Measurements from ENCODE around the gene TDP1.

- TF ChIP-seq, protein P1, sequence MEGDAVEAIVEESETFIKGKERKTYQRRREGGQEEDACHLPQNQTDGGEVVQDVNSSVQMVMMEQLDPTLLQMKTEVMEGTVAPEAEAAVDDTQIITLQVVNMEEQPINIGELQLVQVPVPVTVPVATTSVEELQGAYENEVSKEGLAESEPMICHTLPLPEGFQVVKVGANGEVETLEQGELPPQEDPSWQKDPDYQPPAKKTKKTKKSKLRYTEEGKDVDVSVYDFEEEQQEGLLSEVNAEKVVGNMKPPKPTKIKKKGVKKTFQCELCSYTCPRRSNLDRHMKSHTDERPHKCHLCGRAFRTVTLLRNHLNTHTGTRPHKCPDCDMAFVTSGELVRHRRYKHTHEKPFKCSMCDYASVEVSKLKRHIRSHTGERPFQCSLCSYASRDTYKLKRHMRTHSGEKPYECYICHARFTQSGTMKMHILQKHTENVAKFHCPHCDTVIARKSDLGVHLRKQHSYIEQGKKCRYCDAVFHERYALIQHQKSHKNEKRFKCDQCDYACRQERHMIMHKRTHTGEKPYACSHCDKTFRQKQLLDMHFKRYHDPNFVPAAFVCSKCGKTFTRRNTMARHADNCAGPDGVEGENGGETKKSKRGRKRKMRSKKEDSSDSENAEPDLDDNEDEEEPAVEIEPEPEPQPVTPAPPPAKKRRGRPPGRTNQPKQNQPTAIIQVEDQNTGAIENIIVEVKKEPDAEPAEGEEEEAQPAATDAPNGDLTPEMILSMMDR (IDR thresholded peaks at IDR 0.05), result no peak
- no peak for TF ChIP-seq POLR2A (IDR thresholded peaks at IDR 0.05)
Observed at GRCh38 chr14:90003526-90004307, 48.0 kb downstream of the TDP1 start.

Data from transverse colon (tissue), 3 donors.